NOMO-1 treated with DMSO at 0.1 percent for 48 hours (cell line): ENCODE results near the gene ATP9B.

Experiments
- DNase-seq: peaks from one replicate; lab custom pipeline; 2025; ENCODE audit not compliant: unreplicated experiment; lab: John Stamatoyannopoulos, UW

ATP9B gene

DNA sequence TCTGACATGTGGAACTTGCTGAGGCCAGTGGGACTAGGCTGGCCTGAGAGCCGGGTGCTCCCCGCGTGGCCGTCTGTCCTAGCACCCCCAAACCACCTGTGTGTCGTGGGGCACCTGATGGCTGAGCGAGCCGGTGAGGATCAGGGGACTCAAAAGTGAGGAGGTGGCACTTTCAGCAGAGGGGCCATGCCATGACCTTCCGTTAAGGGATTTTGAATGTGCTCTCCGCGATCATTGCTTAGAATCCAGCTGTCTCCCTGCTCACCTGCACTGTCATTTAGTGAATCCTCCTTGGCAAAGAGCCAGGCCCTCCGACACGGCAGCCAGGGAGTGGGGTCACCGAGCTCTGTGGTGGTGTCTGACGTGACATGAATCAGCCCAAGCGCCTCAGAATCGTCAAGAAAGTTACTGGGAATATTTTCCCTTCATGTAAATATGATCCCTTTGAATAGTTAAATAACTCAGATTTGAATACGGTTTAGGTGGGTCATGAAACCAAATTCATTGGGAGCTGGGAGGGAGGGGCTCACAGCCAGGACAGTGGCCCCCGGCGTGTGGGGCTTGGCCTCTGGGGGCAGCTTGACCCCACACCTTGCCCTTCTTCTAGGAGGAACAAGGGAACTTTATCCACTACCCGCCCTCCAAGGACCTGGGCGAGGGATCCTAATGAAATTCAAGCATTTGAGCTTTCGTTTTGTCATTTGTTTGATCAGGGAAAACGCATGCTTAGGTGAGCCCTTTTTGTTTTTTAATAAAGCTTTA, 336.0 kb downstream of the ATP9B start:
- DNase-seq = no peak

GRCh38 chr18:79405781-79406575, 336.8 kb downstream of the ATP9B start:
- DNase-seq = peak; percentile 88

DNA sequence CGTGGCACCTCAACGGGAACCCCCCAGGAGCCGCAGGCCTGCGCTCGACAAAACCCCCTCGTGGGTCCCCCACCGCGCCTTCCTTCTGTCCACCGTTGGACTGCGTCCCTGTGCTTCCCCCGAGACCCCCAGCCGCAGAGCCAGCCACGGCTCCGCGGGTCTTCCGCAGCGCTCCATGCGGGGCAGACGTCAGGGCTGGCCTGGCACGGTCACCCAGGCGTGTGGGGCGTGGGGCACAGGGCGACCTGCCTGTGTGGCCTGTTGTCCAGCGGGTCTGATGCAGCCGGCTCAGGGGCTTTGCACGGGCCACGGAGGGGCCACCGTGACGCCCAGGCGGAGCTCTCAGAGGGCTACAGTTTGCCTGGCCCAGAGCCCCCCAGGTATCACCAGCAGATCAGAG, 337.5 kb downstream of the ATP9B start:
- no peak for DNase-seq

DNA sequence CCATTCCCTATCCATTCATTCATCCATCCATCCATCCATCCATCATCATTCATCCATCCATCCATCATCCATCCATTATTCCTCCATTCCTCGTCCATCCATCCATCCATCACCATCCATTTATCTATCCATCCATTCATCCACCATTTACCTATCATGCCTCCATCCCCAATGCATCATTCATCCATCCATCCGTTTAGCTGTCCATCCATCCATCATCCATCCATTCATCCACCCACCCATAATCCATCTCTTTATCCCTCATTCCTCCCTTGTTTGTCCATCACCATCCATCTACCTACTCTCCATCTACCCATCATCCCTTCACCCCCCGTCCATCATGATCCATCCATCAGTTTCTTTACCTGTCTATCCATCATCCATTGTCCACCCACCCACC, 340.1 kb downstream of the ATP9B start:
- no peak for DNase-seq

GRCh38 chr18:79410171-79410641, 341.0 kb downstream of the ATP9B start:
- no peak for DNase-seq

DNA sequence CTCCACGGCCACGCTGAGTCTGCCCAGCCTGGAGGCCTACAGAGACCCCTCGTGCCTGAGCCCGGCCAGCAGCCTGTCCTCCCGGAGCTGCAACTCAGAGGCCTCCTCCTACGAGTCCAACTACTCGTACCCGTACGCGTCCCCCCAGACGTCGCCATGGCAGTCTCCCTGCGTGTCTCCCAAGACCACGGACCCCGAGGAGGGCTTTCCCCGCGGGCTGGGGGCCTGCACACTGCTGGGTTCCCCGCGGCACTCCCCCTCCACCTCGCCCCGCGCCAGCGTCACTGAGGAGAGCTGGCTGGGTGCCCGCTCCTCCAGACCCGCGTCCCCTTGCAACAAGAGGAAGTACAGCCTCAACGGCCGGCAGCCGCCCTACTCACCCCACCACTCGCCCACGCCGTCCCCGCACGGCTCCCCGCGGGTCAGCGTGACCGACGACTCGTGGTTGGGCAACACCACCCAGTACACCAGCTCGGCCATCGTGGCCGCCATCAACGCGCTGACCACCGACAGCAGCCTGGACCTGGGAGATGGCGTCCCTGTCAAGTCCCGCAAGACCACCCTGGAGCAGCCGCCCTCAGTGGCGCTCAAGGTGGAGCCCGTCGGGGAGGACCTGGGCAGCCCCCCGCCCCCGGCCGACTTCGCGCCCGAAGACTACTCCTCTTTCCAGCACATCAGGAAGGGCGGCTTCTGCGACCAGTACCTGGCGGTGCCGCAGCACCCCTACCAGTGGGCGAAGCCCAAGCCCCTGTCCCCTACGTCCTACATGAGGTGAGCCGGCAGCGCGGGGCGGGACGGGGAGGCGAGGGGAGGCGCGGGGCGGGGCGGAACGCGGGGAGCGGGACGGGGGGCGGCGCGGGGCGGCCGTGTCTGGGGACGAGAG, 341.8 kb downstream of the ATP9B start:
- no peak for DNase-seq

- no peak for DNase-seq
These were observed 342.7 kb downstream of the ATP9B start for GRCh38 chr18:79411614-79412526.

DNA sequence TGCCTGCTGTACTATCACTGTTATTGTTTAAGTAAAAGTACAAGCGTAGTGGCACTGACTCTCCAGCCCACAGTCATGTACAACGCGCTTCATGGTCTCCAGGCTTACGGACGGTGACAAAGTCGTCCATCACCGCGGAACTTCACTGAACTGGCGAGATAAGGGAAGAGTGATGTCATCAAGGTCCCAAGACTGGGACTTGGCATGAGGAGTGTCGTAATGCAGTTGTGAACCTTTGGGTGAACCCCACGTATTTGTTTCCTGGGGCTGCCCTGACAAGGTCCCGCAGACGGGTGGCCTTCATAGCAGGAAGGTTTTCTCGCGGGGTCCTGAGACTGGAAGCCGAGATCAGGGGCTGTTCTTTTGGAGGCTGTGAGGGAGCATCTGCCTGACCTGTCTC, 343.8 kb downstream of the ATP9B start:
- no peak for DNase-seq

DNA sequence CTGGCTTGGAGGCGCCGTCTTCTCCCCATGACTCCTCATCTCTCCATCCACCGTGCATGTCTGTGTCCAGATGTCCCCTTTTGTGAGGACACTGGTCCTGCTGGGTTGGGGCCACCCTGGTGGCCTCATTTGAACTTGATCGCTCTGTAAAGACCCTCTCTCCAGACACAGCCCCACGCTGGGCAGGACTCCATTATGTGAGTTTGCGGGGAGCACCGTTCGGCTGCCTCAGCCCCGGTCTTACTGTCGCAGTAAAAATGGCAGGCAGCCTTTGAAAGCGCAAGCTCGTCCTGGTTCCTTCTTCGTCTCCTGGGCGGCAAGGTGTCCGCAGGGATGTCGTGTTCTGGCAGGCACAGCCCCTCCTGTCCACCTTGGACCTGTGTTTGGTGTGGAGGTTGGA, 344.2 kb downstream of the ATP9B start:
- no peak for DNase-seq

DNA sequence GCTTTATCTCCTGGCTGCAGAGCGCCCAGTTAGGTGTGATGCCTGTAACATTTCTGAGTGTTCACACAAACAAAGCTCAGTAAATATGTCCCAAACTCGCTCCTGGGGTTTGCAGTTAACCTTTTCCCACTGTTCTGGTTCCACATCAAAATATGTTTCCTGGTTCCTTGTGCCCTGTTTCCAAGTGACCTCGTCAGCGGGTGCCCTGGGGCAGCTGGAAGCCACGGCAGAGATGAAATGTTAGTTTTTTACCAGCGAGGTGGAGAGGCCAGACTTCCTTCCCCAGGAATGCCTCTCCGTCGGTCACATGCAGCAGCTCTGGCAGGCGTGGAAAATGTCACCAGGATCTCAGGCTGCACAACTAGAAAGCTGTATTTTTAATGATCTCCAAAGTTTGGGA, 344.7 kb downstream of the ATP9B start:
- no peak for DNase-seq

- DNase-seq = no peak
These were observed 347.0 kb downstream of the ATP9B start for GRCh38 chr18:79416022-79416676.

- DNase-seq = no peak
These were observed 347.5 kb downstream of the ATP9B start for GRCh38 chr18:79416677-79417052.

GRCh38 chr18:79418236-79418635, 349.0 kb downstream of the ATP9B start:
- DNase-seq = no peak

GRCh38 chr18:79418642-79419041, 349.4 kb downstream of the ATP9B start:
- DNase-seq = no peak

DNA sequence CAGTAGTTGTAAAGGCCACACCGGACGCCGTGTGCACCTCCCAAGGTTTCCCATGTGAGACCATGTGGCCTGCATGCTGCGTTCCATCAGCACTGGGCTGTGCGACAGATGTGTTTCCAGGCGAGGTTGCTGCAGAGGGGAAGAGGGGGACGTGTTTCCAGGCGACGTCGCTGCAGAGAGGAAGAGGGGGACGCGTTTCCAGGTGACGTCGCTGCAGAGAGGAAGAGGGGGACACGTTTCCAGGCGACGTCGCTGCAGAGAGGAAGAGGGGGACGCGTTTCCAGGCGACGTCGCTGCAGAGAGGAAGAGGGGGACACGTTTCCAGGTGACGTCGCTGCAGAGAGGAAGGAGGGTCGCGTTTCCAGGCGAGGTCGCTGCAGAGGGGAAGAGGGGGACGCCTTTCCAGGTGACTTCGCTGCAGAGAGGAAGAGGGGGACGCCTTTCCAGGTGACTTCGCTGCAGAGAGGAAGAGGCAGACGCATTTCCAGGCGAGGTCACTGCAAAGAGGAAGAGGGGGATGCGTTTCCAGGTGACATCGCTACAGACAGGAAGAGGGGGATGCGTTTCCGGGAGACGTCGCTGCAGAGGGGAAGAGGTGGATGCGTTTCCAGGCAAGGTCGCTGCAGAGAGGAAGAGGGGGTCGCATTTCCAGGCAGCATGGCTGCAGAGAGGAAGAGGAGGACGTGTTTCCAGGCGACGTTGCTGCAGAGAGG, 351.0 kb downstream of the ATP9B start:
- DNase-seq = no peak

DNA sequence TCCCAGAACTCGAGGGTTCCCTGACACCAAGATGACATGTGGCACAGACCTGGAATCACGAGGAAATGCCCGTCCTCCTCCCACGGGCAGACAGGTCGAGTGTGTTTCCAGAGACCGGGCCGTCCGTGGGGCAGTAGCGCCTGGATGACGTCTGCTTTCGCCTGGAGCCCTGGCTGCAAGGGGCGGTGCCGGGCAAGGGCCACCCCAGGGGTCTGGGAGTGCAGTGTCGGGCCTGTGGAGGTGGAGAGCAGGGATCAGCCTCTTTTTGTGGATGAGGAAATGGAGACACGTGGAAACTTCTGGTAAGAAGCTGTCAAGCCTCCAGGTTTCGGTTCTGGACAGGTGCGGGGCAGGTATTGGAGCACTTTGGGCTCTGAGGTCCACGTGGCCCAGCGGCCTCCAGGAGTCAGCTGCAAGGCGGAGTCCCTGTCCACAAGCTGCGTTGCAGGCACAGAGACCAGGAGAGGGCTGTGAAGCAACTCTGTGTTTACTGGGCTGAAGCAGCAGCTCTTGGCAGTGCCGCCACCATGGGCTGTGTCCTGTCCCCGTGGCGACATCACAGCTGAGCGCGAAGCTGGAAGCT, 352.2 kb downstream of the ATP9B start:
- DNase-seq = no peak

- DNase-seq = no peak
These were observed 353.0 kb downstream of the ATP9B start for GRCh38 chr18:79422022-79422782.

DNA sequence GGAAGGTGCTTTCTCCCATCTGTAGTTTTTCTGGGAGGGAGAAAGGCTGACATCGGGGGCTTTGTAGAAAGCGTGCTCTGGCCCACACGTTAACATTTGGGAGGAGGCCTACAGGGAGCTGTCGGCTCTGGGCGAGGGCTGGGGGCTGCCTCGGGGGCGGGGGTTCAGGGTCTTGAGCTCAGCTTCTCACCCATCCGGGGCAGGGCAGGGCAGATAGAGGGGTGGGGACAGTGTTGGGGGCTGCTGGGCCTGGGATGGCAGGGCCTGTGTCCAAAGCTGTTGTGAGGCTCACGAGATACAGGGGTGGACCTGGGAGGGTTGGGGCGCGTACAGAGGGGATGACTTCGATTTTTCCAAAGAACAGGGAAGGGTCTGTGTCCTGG, 353.6 kb downstream of the ATP9B start:
- DNase-seq = no peak
